ENCODE results near the gene PPP3CB.

DNA sequence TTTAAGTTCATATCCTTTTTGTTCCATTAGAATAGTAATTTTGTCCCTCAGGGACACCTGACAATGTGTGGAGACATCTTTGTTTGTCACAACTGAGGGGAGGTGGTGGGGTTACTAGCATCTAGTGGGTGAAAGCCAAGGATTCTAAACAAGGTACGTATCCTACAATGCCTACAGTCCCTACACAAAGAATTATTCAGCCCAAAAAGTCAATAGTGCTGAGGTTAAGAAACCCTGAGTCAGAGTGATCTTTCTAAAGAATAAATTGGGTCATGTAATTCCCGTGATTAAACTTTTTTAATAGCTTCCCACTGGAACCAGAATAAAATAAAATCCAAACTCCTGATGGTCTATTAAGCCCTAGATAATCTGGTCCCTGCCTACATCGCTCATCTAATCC is 79.3 kb downstream of the PPP3CB start:
- TF ChIP-seq, protein P1, sequence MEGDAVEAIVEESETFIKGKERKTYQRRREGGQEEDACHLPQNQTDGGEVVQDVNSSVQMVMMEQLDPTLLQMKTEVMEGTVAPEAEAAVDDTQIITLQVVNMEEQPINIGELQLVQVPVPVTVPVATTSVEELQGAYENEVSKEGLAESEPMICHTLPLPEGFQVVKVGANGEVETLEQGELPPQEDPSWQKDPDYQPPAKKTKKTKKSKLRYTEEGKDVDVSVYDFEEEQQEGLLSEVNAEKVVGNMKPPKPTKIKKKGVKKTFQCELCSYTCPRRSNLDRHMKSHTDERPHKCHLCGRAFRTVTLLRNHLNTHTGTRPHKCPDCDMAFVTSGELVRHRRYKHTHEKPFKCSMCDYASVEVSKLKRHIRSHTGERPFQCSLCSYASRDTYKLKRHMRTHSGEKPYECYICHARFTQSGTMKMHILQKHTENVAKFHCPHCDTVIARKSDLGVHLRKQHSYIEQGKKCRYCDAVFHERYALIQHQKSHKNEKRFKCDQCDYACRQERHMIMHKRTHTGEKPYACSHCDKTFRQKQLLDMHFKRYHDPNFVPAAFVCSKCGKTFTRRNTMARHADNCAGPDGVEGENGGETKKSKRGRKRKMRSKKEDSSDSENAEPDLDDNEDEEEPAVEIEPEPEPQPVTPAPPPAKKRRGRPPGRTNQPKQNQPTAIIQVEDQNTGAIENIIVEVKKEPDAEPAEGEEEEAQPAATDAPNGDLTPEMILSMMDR (conservative IDR thresholded peaks at IDR 0.05): no peak
- no peak for TF ChIP-seq EZH2 (IDR thresholded peaks at IDR 0.05; ENCODE audit: low read depth)

Data from PC-9 (cell line).